Osteocyte (in vitro differentiated cells): ENCODE measurements around the gene HMGCR. TPM values are rescaled to one million over a fixed set of nuclear protein-coding genes. Genes with fewer than 3 reads are reported as not detected.

Experiments used
- DNase-seq: peaks from one replicate; pipeline ENCODE4 v3.0.0; 2021; ENCODE audit warnings: mixed read lengths; ENCODE audit not compliant: unreplicated experiment; ENCODE audit errors: extremely low spot score
- H3K27ac Mint-ChIP-seq: one replicate; pipeline ENCODE4 v1.8.0; 2021; ENCODE audit warnings: mild to moderate bottlenecking, mixed read lengths; ENCODE audit not compliant: unreplicated experiment
- H3K27me3 Mint-ChIP-seq: one replicate; pipeline ENCODE4 v1.8.0; 2021; ENCODE audit warnings: mixed read lengths; ENCODE audit not compliant: unreplicated experiment
- H3K36me3 Mint-ChIP-seq: one replicate; pipeline ENCODE4 v1.8.0; 2021; ENCODE audit warnings: mixed read lengths; ENCODE audit not compliant: unreplicated experiment
- H3K4me1 Mint-ChIP-seq: one replicate; pipeline ENCODE4 v1.8.0; 2021; ENCODE audit warnings: mixed read lengths; ENCODE audit not compliant: unreplicated experiment
- H3K4me3 Mint-ChIP-seq: one replicate; pipeline ENCODE4 v1.8.0; 2021; ENCODE audit warnings: mild to moderate bottlenecking, moderate library complexity, mixed read lengths; ENCODE audit not compliant: unreplicated experiment
- H3K9me3 Mint-ChIP-seq: one replicate; pipeline ENCODE4 v1.8.0; 2021; ENCODE audit warnings: mixed read lengths; ENCODE audit not compliant: unreplicated experiment
- total RNA-seq: library from RNA; stranded (reverse); gene quantifications from 2 replicates; pipeline ENCODE4 v1.2.1, GENCODE V29; 2021
- TF ChIP-seq, protein P1 (sequence below): fragments of 200-600 bp; sonication (generic); IDR thresholded peaks from 2 replicates; pipeline ENCODE4 v1.5.0; 2021; ENCODE audit warnings: antibody characterized with exemption, mild to moderate bottlenecking, moderate library complexity

The HMGCR gene
- total RNA-seq, 1 donor from 2014 or later, result 44.7 TPM

DNA sequence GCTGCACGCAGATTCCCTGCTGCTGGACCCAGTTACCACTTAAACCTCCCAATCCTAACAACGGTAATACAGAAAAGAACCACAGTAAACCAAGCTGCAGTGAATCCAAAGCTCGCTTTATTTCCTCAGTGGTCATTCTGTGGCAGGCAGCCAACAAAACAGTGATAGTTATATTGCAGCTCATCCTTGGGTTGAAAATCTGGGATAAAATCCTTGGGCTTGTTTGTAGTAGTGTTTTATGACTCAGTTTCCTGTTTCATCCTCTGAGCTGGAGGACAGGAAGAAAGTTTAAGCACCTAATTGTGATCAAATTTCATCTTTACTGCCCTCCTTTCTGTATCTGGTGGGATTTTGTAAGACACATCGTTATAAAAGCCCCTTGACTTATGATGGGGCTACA lies 31.4 kb downstream of the HMGCR start:
- DNase-seq, result no peak
- H3K9me3 Mint-ChIP-seq, result no peaks in the 10 kb centered on the region
- no peak overlapping the region for H3K27ac Mint-ChIP-seq
- peaks cover 6% of the 10 kb centered on the region for H3K4me1 Mint-ChIP-seq
- TF ChIP-seq, protein P1, sequence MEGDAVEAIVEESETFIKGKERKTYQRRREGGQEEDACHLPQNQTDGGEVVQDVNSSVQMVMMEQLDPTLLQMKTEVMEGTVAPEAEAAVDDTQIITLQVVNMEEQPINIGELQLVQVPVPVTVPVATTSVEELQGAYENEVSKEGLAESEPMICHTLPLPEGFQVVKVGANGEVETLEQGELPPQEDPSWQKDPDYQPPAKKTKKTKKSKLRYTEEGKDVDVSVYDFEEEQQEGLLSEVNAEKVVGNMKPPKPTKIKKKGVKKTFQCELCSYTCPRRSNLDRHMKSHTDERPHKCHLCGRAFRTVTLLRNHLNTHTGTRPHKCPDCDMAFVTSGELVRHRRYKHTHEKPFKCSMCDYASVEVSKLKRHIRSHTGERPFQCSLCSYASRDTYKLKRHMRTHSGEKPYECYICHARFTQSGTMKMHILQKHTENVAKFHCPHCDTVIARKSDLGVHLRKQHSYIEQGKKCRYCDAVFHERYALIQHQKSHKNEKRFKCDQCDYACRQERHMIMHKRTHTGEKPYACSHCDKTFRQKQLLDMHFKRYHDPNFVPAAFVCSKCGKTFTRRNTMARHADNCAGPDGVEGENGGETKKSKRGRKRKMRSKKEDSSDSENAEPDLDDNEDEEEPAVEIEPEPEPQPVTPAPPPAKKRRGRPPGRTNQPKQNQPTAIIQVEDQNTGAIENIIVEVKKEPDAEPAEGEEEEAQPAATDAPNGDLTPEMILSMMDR, result no peak
- H3K27me3 Mint-ChIP-seq, result no peaks in the 10 kb centered on the region
- no peak overlapping the region for H3K4me3 Mint-ChIP-seq
- H3K36me3 Mint-ChIP-seq, result peaks cover 9% of the 10 kb centered on the region

DNA sequence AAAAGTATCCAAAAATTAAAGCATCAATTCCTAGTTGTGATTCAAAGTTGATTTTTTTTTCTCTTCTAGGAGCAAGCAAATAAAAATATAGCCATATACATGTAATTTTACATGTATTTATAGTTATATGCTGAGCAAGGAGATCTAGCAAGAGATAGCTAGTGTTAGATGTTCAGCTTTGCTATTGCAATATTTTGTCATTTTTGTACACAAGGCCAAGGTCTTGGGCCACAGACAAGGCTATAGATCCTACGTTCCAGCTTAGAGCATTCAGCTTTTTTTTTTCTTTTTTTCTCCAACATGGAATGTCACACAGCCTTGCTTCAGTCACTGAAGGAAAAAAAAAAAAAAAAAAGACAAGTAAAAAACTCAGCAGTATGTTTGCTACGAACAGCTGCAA lies 36.8 kb downstream of the HMGCR start:
- Mint-ChIP-seq H3K27me3 (no peaks in the 10 kb centered on the region), H3K27ac (no peak overlapping the region), H3K4me3 (no peak overlapping the region), H3K4me1 (no peaks in the 10 kb centered on the region), H3K9me3 (no peaks in the 10 kb centered on the region), H3K36me3 (peaks cover 30% of the 10 kb centered on the region)
- no peak for DNase-seq
- TF ChIP-seq, protein P1, result no peak

GRCh38 chr5:75374394-75374814 lies 37.4 kb downstream of the HMGCR start:
- Mint-ChIP-seq H3K36me3 (peaks cover 32% of the 10 kb centered on the region), H3K9me3 (no peaks in the 10 kb centered on the region), H3K4me1 (no peaks in the 10 kb centered on the region), H3K27me3 (no peaks in the 10 kb centered on the region), H3K4me3 (no peak overlapping the region), H3K27ac (no peak overlapping the region)
- TF ChIP-seq, protein P1, result no peak
- no peak for DNase-seq

DNA sequence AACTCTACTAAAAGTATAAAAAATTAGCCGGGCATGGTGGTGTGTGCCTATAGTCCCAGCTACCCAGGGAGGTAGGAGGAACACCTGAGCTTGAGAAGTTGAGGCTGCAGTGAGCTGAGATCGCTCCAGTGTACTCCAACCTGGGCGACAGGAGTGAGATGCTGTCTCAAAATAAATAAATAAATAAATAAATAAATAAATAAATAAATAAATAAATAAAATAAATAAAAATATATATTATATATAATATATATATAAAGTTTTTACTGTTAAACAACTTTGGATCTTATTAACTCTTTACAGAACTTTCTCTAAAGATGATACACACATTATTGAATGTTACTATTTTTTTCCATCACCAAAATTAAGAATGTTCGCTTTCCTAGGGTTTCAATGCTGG lies 38.4 kb downstream of the HMGCR start:
- no peak for DNase-seq
- H3K27me3 Mint-ChIP-seq, result no peaks in the 10 kb centered on the region
- H3K4me3 Mint-ChIP-seq, result no peak overlapping the region
- no peaks in the 10 kb centered on the region for H3K9me3 Mint-ChIP-seq
- H3K27ac Mint-ChIP-seq, result no peak overlapping the region
- no peaks in the 10 kb centered on the region for H3K4me1 Mint-ChIP-seq
- TF ChIP-seq, protein P1, result no peak
- peaks cover 35% of the 10 kb centered on the region for H3K36me3 Mint-ChIP-seq

DNA sequence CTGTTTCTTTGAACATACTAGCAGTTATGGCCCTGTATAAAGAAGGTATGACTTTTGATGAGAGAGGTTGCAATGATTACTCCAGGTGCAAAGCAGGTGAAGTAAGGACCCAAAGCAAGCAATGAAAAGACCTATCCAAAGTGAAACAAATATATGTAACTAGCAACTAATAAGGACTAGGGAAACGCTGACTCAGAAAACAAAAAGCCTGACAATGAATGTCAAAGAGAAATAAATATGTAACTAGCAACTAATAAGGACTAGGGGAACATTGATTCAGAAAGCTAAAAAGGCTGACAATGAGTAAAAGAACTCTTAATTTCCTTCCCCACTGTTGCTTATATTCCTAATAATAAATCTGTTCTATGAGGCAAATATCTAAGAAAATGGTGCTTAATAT lies 43.1 kb downstream of the HMGCR start:
- no peaks in the 10 kb centered on the region for H3K9me3 Mint-ChIP-seq
- H3K4me3 Mint-ChIP-seq, result no peak overlapping the region
- H3K36me3 Mint-ChIP-seq, result peaks cover 41% of the 10 kb centered on the region
- no peaks in the 10 kb centered on the region for H3K4me1 Mint-ChIP-seq
- TF ChIP-seq, protein P1, result no peak
- no peak overlapping the region for H3K27ac Mint-ChIP-seq
- DNase-seq, result no peak
- H3K27me3 Mint-ChIP-seq, result no peaks in the 10 kb centered on the region
